ENCODE results near the gene FKBP1B. TPM values are rescaled to one million over a fixed set of nuclear protein-coding genes. Genes with fewer than 3 reads are reported as not detected.

The FKBP1B gene
- total and polyA plus RNA-seq, 2 donors (not counting 1 experiment from before 2014, with no cell fraction given): 11.9 to 12.1 TPM

- Histone ChIP-seq H4K20me1 (ENCODE audit: control insufficient read depth, extremely low read depth, insufficient read depth, low read length) (no peaks in the 10 kb centered on the region), H3K4me2 (ENCODE audit: extremely low read depth, insufficient read depth, low read length) (no peak overlapping the region), H2AFZ (ENCODE audit: low read length) (no peak overlapping the region), H3K4me3 (replicated peaks in 1 of 4; ENCODE audit: control extremely low read depth in 1 of 4, insufficient read depth in 1 of 4, low read depth in 3 of 4, low read length in 4 of 4) (no peak overlapping the region), H3K36me3 (ENCODE audit: control insufficient read depth, insufficient read depth, low read length) (no peaks in the 10 kb centered on the region), H3K79me2 (ENCODE audit: control insufficient read depth, insufficient read depth, low read length) (no peaks in the 10 kb centered on the region), H3K9me3 (ENCODE audit: control insufficient read depth, insufficient read depth, low read depth, low read length) (no peaks in the 10 kb centered on the region), H3K27ac (ENCODE audit: insufficient read depth, low read length) (no peak overlapping the region), H3K27me3 (ENCODE audit: control insufficient read depth, insufficient read depth, low read length) (no peaks in the 10 kb centered on the region), H3K9ac (ENCODE audit: insufficient read depth, low read length) (no peak overlapping the region), H3K4me1 (ENCODE audit: control insufficient read depth, extremely low read depth, insufficient read depth, low read length) (no peaks in the 10 kb centered on the region)
- TF ChIP-seq CTCF (conservative IDR thresholded peaks at IDR 0.05 in 1 of 2, IDR thresholded peaks at IDR 0.05 in 1 of 2; ENCODE audit: low read depth in 1 of 2, low read length in 2 of 2): no peak
- no peak for TF ChIP-seq EZH2 (IDR thresholded peaks at IDR 0.05; ENCODE audit: low read length, missing control alignments)
- DNase-seq (ENCODE audit: low read depth in 2 of 2): no peak
Observed at GRCh38 chr2:24110660-24111303, 61.2 kb downstream of the FKBP1B start.

GRCh38 chr2:24111407-24111901 is 61.9 kb downstream of the FKBP1B start:
- H3K4me1 ChIP-seq (ENCODE audit: control insufficient read depth, extremely low read depth, insufficient read depth, low read length): no peaks in the 10 kb centered on the region
- H3K9ac ChIP-seq (ENCODE audit: insufficient read depth, low read length): no peak overlapping the region
- H2AFZ ChIP-seq (ENCODE audit: low read length): no peak overlapping the region
- H3K4me3 ChIP-seq (replicated peaks in 1 of 4; ENCODE audit: control extremely low read depth in 1 of 4, insufficient read depth in 1 of 4, low read depth in 3 of 4, low read length in 4 of 4): no peak overlapping the region
- no peak overlapping the region for H3K4me2 ChIP-seq (ENCODE audit: extremely low read depth, insufficient read depth, low read length)
- H3K9me3 ChIP-seq (ENCODE audit: control insufficient read depth, insufficient read depth, low read depth, low read length): no peaks in the 10 kb centered on the region
- H3K27ac ChIP-seq (ENCODE audit: insufficient read depth, low read length): no peak overlapping the region
- no peaks in the 10 kb centered on the region for H3K36me3 ChIP-seq (ENCODE audit: control insufficient read depth, insufficient read depth, low read length)
- TF ChIP-seq CTCF (conservative IDR thresholded peaks at IDR 0.05 in 1 of 2, IDR thresholded peaks at IDR 0.05 in 1 of 2; ENCODE audit: low read depth in 1 of 2, low read length in 2 of 2) (no peak), EZH2 (IDR thresholded peaks at IDR 0.05; ENCODE audit: low read length, missing control alignments) (no peak)
- DNase-seq (ENCODE audit: low read depth in 2 of 2): peak in 1 of 2 donors; percentile 77
- H3K79me2 ChIP-seq (ENCODE audit: control insufficient read depth, insufficient read depth, low read length): no peaks in the 10 kb centered on the region
- H4K20me1 ChIP-seq (ENCODE audit: control insufficient read depth, extremely low read depth, insufficient read depth, low read length): no peaks in the 10 kb centered on the region
- no peaks in the 10 kb centered on the region for H3K27me3 ChIP-seq (ENCODE audit: control insufficient read depth, insufficient read depth, low read length)

Other genes with a start within 250 kb of the FKBP1B start
- gene ATAD2B, start 122.6 kb upstream of the FKBP1B start, total RNA-seq: 9.0 and 11.4 TPM in 2 replicates
- gene ATAD2B, start 122.6 kb upstream of the FKBP1B start, polyA plus RNA-seq: 3.0 and 3.6 TPM in 2 replicates
- gene UBXN2A, start 109.3 kb upstream of the FKBP1B start, total RNA-seq: 12.9 and 13.9 TPM in 2 replicates
- 11.7 and 12.8 TPM in 2 replicates for gene UBXN2A, start 109.3 kb upstream of the FKBP1B start, polyA plus RNA-seq
- 0.17 TPM in 1 of 2 replicates, not detected in the other for gene MFSD2B, start 39.7 kb upstream of the FKBP1B start, total RNA-seq
- 0.08 and 0.10 TPM in 2 replicates for gene MFSD2B, start 39.7 kb upstream of the FKBP1B start, polyA plus RNA-seq
- gene WDCP, start 2.4 kb upstream of the FKBP1B start, total RNA-seq: 9.5 and 10.4 TPM in 2 replicates
- 10.2 and 11.0 TPM in 2 replicates for gene WDCP, start 2.4 kb upstream of the FKBP1B start, polyA plus RNA-seq
- gene SF3B6, start 26.6 kb downstream of the FKBP1B start, total RNA-seq: 134 and 155 TPM in 2 replicates
- gene SF3B6, start 26.6 kb downstream of the FKBP1B start, polyA plus RNA-seq: 206 and 210 TPM in 2 replicates
- gene TP53I3, start 35.1 kb downstream of the FKBP1B start, total RNA-seq: 47.3 and 75.5 TPM in 2 replicates
- gene TP53I3, start 35.1 kb downstream of the FKBP1B start, polyA plus RNA-seq: 31.0 and 37.9 TPM in 2 replicates
- gene PFN4, start 73.6 kb downstream of the FKBP1B start, total RNA-seq: 0.66 and 1.5 TPM in 2 replicates
- gene PFN4, start 73.6 kb downstream of the FKBP1B start, polyA plus RNA-seq: 0.26 and 0.40 TPM in 2 replicates
- 11.9 and 12.6 TPM in 2 replicates for gene FAM228B, start 73.7 kb downstream of the FKBP1B start, total RNA-seq
- 3.3 and 13.1 TPM in 2 replicates for gene FAM228B, start 73.7 kb downstream of the FKBP1B start, polyA plus RNA-seq
- 0.51 and 0.99 TPM in 2 replicates for gene FAM228A, start 125.3 kb downstream of the FKBP1B start, total RNA-seq
- gene FAM228A, start 125.3 kb downstream of the FKBP1B start, polyA plus RNA-seq: 0.08 and 4.3 TPM in 2 replicates

All from fibroblast of lung (primary cell).